SU-DHL-6 (cell line): Measurements from ENCODE around the gene EPHB2.
"Not testable (repeated sequence)": the region's sequence is repeated elsewhere in the genome, so short reads cannot be mapped to it uniquely, and the experiment has no call there.

ENCODE experiments used
- H2AFZ ChIP-seq: fragments of 200-600 bp; sonication (generic); 2 replicates; pipeline ENCODE4 v1.6.1; 2014; ENCODE audit warnings: low read depth, mild to moderate bottlenecking, moderate library complexity, mixed read lengths, antibody characterized with exemption, low read length; ENCODE audit not compliant: severe bottlenecking
- H3F3A ChIP-seq: fragments of 200-600 bp; shearing (Covaris generic); 2 replicates; pipeline ENCODE4 v1.6.0; 2016; ENCODE audit warnings: antibody characterized with exemption, mild to moderate bottlenecking; ENCODE audit not compliant: insufficient read depth
- H3K27ac ChIP-seq: fragments of 200-600 bp; sonication (generic); 2 replicates; pipeline ENCODE4 v1.5.1; 2016; ENCODE audit warnings: low read depth, mild to moderate bottlenecking, low read length, moderate library complexity, mixed read lengths
- H3K27me3 ChIP-seq: fragments of 200-600 bp; sonication (generic), shearing (Covaris generic); 2 replicates; pipeline ENCODE4 v1.6.0; 2014; ENCODE audit warnings: mild to moderate bottlenecking, low read length
- H3K36me3 ChIP-seq: fragments of 200-600 bp; sonication (generic); 2 replicates; pipeline ENCODE4 v1.6.1; 2014; ENCODE audit warnings: mild to moderate bottlenecking, low read length, mixed read lengths
- H3K4me2 ChIP-seq: fragments of 300-600, 200-600 bp; shearing (Covaris generic), sonication (generic); 2 replicates; pipeline ENCODE4 v1.6.0; 2014; ENCODE audit warnings: low read length, low read depth, mild to moderate bottlenecking; ENCODE audit not compliant: poor library complexity, severe bottlenecking
- H3K4me3 ChIP-seq: fragments of 200-600 bp; sonication (generic); 2 replicates; pipeline ENCODE4 v1.5.1; 2014; ENCODE audit warnings: antibody characterized with exemption, low read length, mild to moderate bottlenecking, mixed read lengths; ENCODE audit not compliant: insufficient read depth, poor library complexity, severe bottlenecking
- H3K79me2 ChIP-seq: fragments of 200-600 bp; sonication (generic); 2 replicates; pipeline ENCODE4 v1.6.1; 2014; ENCODE audit warnings: mild to moderate bottlenecking, low read length, moderate library complexity; ENCODE audit not compliant: insufficient read depth
- H3K9ac ChIP-seq: fragments of 200-600 bp; sonication (generic); 2 replicates; pipeline ENCODE4 v1.7.0; 2014; ENCODE audit warnings: mild to moderate bottlenecking, low read length
- H3K9me2 ChIP-seq: fragments of 200-600 bp; sonication (generic); replicated peaks from 2 replicates; pipeline ENCODE4 v1.6.1; 2014; ENCODE audit warnings: low read length; ENCODE audit not compliant: insufficient read depth
- H3K9me3 ChIP-seq: fragments of 200-600 bp; sonication (generic); 2 replicates; pipeline ENCODE4 v1.6.1; 2014; ENCODE audit warnings: low read length, mixed read lengths; ENCODE audit not compliant: insufficient read depth
- H4K20me1 ChIP-seq: fragments of 200-600 bp; sonication (generic); 2 replicates; pipeline ENCODE4 v1.6.1; 2014; ENCODE audit warnings: low read depth, mild to moderate bottlenecking, antibody characterized with exemption, low read length, moderate library complexity, mixed read lengths
- CTCF ChIP-seq: fragments of 200-600 bp; sonication (generic); IDR thresholded peaks from one replicate; pipeline ENCODE4 v1.5.1; 2017; ENCODE audit warnings: antibody characterized with exemption, mild to moderate bottlenecking, low read length, moderate library complexity; ENCODE audit not compliant: insufficient read depth, poor library complexity, severe bottlenecking
- EZH2phosphoT487 ChIP-seq: fragments of 200-600 bp; sonication (generic), shearing (Covaris generic); conservative IDR thresholded peaks from 2 replicates; pipeline ENCODE4 v1.6.1; 2018; ENCODE audit warnings: mild to moderate bottlenecking, antibody characterized with exemption, low read length, moderate library complexity, mixed read lengths

EPHB2 gene

GRCh38 chr1:22704440-22705067 is 6.1 kb upstream of the EPHB2 start:
- no peaks in the 10 kb centered on the region for H4K20me1 ChIP-seq
- no peaks in the 10 kb centered on the region for H3K9me2 ChIP-seq
- H3K4me2 ChIP-seq, result no peak overlapping the region
- H3K79me2 ChIP-seq, result no peaks in the 10 kb centered on the region
- H3K27ac ChIP-seq, result no peak overlapping the region
- no peak overlapping the region for H3K4me3 ChIP-seq
- no peak overlapping the region for H3K9ac ChIP-seq
- TF ChIP-seq EZH2phosphoT487 (no peak), CTCF (peak; percentile 72)
- no peaks in the 10 kb centered on the region for H3F3A ChIP-seq
- H3K36me3 ChIP-seq, result no peaks in the 10 kb centered on the region
- H3K9me3 ChIP-seq, result no peaks in the 10 kb centered on the region
- no peaks in the 10 kb centered on the region for H3K27me3 ChIP-seq
- H2AFZ ChIP-seq, result no peak overlapping the region

GRCh38 chr1:22705586-22705985 is 5.1 kb upstream of the EPHB2 start:
- H3K36me3 ChIP-seq, result no peaks in the 10 kb centered on the region
- H3F3A ChIP-seq, result no peaks in the 10 kb centered on the region
- H2AFZ ChIP-seq, result no peak overlapping the region
- H3K9me2 ChIP-seq, result no peaks in the 10 kb centered on the region
- H3K9me3 ChIP-seq, result no peaks in the 10 kb centered on the region
- no peak overlapping the region for H3K9ac ChIP-seq
- TF ChIP-seq CTCF, result no peak
- no peak for TF ChIP-seq EZH2phosphoT487
- H3K27ac ChIP-seq, result no peak overlapping the region
- no peak overlapping the region for H3K4me3 ChIP-seq
- no peaks in the 10 kb centered on the region for H3K79me2 ChIP-seq
- no peaks in the 10 kb centered on the region for H4K20me1 ChIP-seq
- H3K4me2 ChIP-seq, result no peak overlapping the region
- H3K27me3 ChIP-seq, result no peaks in the 10 kb centered on the region

- not testable (repeated sequence) for H3K36me3 ChIP-seq, H3K27ac ChIP-seq, H2AFZ ChIP-seq, H3K79me2 ChIP-seq, H3K27me3 ChIP-seq, H3K4me3 ChIP-seq, H3K9me3 ChIP-seq, H3K4me2 ChIP-seq, H3F3A ChIP-seq, H4K20me1 ChIP-seq, H3K9me2 ChIP-seq, H3K9ac ChIP-seq
These were observed 4.5 kb upstream of the EPHB2 start for GRCh38 chr1:22706100-22706499.

DNA sequence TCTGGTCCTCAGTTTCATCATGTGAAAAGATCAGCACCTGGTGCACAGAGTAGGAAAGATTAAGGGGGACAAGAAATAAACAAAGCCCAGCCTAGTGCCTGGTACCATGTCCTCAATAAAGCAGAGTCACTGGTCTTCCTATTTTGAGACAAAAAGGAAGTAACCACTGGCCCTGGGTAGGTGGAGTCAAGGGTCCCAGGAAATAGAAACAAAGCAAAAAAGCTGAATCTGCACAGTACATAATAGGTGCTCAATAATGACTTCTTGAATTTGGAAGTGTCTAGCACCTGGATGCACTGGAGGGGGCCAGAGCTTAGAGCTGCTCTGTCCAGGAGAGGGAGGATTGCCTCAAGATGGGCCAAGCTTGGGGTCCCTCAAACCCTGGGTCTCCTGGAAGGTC is 1.9 kb upstream of the EPHB2 start:
- Histone ChIP-seq H4K20me1 (no peaks in the 10 kb centered on the region), H3K9me2 (no peaks in the 10 kb centered on the region), H3K4me3 (no peak overlapping the region), H3K36me3 (no peaks in the 10 kb centered on the region), H3K27ac (no peak overlapping the region), H3K9me3 (no peaks in the 10 kb centered on the region), H3F3A (no peaks in the 10 kb centered on the region), H3K27me3 (no peaks in the 10 kb centered on the region), H3K4me2 (no peak overlapping the region), H3K79me2 (no peaks in the 10 kb centered on the region), H2AFZ (no peak overlapping the region), H3K9ac (no peak overlapping the region)
- no peak for TF ChIP-seq EZH2phosphoT487
- no peak for TF ChIP-seq CTCF
